ENCODE results near the gene RND3.

The RND3 gene

GRCh38 chr2:150465703-150466569, 21.5 kb downstream of the RND3 start:
- peaks cover 3% of the 10 kb centered on the region; the same call in 1 of the 2 replicates for H3K4me1 ChIP-seq (ENCODE audit: control insufficient read depth, insufficient read depth, low read length)
- no peaks in the 10 kb centered on the region for H3K9me3 ChIP-seq (ENCODE audit: control insufficient read depth, insufficient read depth, low read depth, low read length)
- H3K36me3 ChIP-seq (ENCODE audit: control insufficient read depth, insufficient read depth, low read length) = peaks cover 29% of the 10 kb centered on the region
- H3K27ac ChIP-seq (ENCODE audit: low read depth, low read length) = no peak overlapping the region
- no peak overlapping the region for H3K4me3 ChIP-seq (ENCODE audit: low read depth, low read length)
- no peak overlapping the region for H3K9ac ChIP-seq (ENCODE audit: low read length)
- H3K27me3 ChIP-seq (ENCODE audit: control insufficient read depth, insufficient read depth, low read length) = no peaks in the 10 kb centered on the region

- no peaks in the 10 kb centered on the region for H3K9me3 ChIP-seq (ENCODE audit: control insufficient read depth, insufficient read depth, low read depth, low read length)
- H3K27ac ChIP-seq (ENCODE audit: low read depth, low read length) = no peak overlapping the region
- no peaks in the 10 kb centered on the region for H3K4me1 ChIP-seq (ENCODE audit: control insufficient read depth, insufficient read depth, low read length)
- H3K27me3 ChIP-seq (ENCODE audit: control insufficient read depth, insufficient read depth, low read length) = no peaks in the 10 kb centered on the region
- H3K36me3 ChIP-seq (ENCODE audit: control insufficient read depth, insufficient read depth, low read length) = peaks cover 19% of the 10 kb centered on the region
- no peak overlapping the region for H3K4me3 ChIP-seq (ENCODE audit: low read depth, low read length)
- no peak overlapping the region for H3K9ac ChIP-seq (ENCODE audit: low read length)
Observed at GRCh38 chr2:150464986-150465385, 22.5 kb downstream of the RND3 start.

- Histone ChIP-seq H3K9ac (ENCODE audit: low read length) (no peak overlapping the region), H3K4me1 (ENCODE audit: control insufficient read depth, insufficient read depth, low read length) (no peaks in the 10 kb centered on the region), H3K36me3 (ENCODE audit: control insufficient read depth, insufficient read depth, low read length) (peaks cover 12% of the 10 kb centered on the region), H3K4me3 (ENCODE audit: low read depth, low read length) (no peak overlapping the region), H3K27me3 (ENCODE audit: control insufficient read depth, insufficient read depth, low read length) (no peaks in the 10 kb centered on the region), H3K27ac (ENCODE audit: low read depth, low read length) (no peak overlapping the region), H3K9me3 (ENCODE audit: control insufficient read depth, insufficient read depth, low read depth, low read length) (no peaks in the 10 kb centered on the region)
Observed at GRCh38 chr2:150464270-150464669, 23.2 kb downstream of the RND3 start.

GRCh38 chr2:150462770-150463169, 24.7 kb downstream of the RND3 start:
- H3K27me3 ChIP-seq (ENCODE audit: control insufficient read depth, insufficient read depth, low read length) = no peaks in the 10 kb centered on the region
- no peak overlapping the region for H3K4me3 ChIP-seq (ENCODE audit: low read depth, low read length)
- no peak overlapping the region for H3K27ac ChIP-seq (ENCODE audit: low read depth, low read length)
- H3K9me3 ChIP-seq (ENCODE audit: control insufficient read depth, insufficient read depth, low read depth, low read length) = no peaks in the 10 kb centered on the region
- H3K36me3 ChIP-seq (ENCODE audit: control insufficient read depth, insufficient read depth, low read length) = no peaks in the 10 kb centered on the region
- no peak overlapping the region for H3K9ac ChIP-seq (ENCODE audit: low read length)
- no peaks in the 10 kb centered on the region for H3K4me1 ChIP-seq (ENCODE audit: control insufficient read depth, insufficient read depth, low read length)

GRCh38 chr2:150459281-150459680, 28.2 kb downstream of the RND3 start:
- Histone ChIP-seq H3K9me3 (ENCODE audit: control insufficient read depth, insufficient read depth, low read depth, low read length) (no peaks in the 10 kb centered on the region), H3K36me3 (ENCODE audit: control insufficient read depth, insufficient read depth, low read length) (no peaks in the 10 kb centered on the region), H3K27me3 (ENCODE audit: control insufficient read depth, insufficient read depth, low read length) (no peaks in the 10 kb centered on the region), H3K27ac (ENCODE audit: low read depth, low read length) (no peak overlapping the region), H3K9ac (ENCODE audit: low read length) (no peak overlapping the region), H3K4me1 (ENCODE audit: control insufficient read depth, insufficient read depth, low read length) (no peaks in the 10 kb centered on the region), H3K4me3 (ENCODE audit: low read depth, low read length) (no peak overlapping the region)

GRCh38 chr2:150450765-150451164, 36.7 kb downstream of the RND3 start:
- H3K4me3 ChIP-seq (ENCODE audit: low read depth, low read length) = no peak overlapping the region
- H3K27ac ChIP-seq (ENCODE audit: low read depth, low read length) = no peak overlapping the region
- no peaks in the 10 kb centered on the region for H3K36me3 ChIP-seq (ENCODE audit: control insufficient read depth, insufficient read depth, low read length)
- H3K4me1 ChIP-seq (ENCODE audit: control insufficient read depth, insufficient read depth, low read length) = no peaks in the 10 kb centered on the region
- H3K9me3 ChIP-seq (ENCODE audit: control insufficient read depth, insufficient read depth, low read depth, low read length) = no peaks in the 10 kb centered on the region
- H3K9ac ChIP-seq (ENCODE audit: low read length) = no peak overlapping the region
- H3K27me3 ChIP-seq (ENCODE audit: control insufficient read depth, insufficient read depth, low read length) = no peaks in the 10 kb centered on the region

GRCh38 chr2:150449856-150450255, 37.6 kb downstream of the RND3 start:
- no peak overlapping the region for H3K27ac ChIP-seq (ENCODE audit: low read depth, low read length)
- no peaks in the 10 kb centered on the region for H3K9me3 ChIP-seq (ENCODE audit: control insufficient read depth, insufficient read depth, low read depth, low read length)
- H3K4me3 ChIP-seq (ENCODE audit: low read depth, low read length) = no peak overlapping the region
- H3K9ac ChIP-seq (ENCODE audit: low read length) = no peak overlapping the region
- no peaks in the 10 kb centered on the region for H3K36me3 ChIP-seq (ENCODE audit: control insufficient read depth, insufficient read depth, low read length)
- no peaks in the 10 kb centered on the region for H3K27me3 ChIP-seq (ENCODE audit: control insufficient read depth, insufficient read depth, low read length)
- no peaks in the 10 kb centered on the region for H3K4me1 ChIP-seq (ENCODE audit: control insufficient read depth, insufficient read depth, low read length)

- Histone ChIP-seq H3K9ac (ENCODE audit: low read length) (no peak overlapping the region), H3K4me3 (ENCODE audit: low read depth, low read length) (no peak overlapping the region), H3K4me1 (ENCODE audit: control insufficient read depth, insufficient read depth, low read length) (no peaks in the 10 kb centered on the region), H3K27ac (ENCODE audit: low read depth, low read length) (no peak overlapping the region), H3K9me3 (ENCODE audit: control insufficient read depth, insufficient read depth, low read depth, low read length) (no peaks in the 10 kb centered on the region), H3K36me3 (ENCODE audit: control insufficient read depth, insufficient read depth, low read length) (no peaks in the 10 kb centered on the region), H3K27me3 (ENCODE audit: control insufficient read depth, insufficient read depth, low read length) (no peaks in the 10 kb centered on the region)
Observed at GRCh38 chr2:150445398-150445797, 42.1 kb downstream of the RND3 start.

- Histone ChIP-seq H3K36me3 (ENCODE audit: control insufficient read depth, insufficient read depth, low read length) (no peaks in the 10 kb centered on the region), H3K4me1 (ENCODE audit: control insufficient read depth, insufficient read depth, low read length) (no peaks in the 10 kb centered on the region), H3K27me3 (ENCODE audit: control insufficient read depth, insufficient read depth, low read length) (no peaks in the 10 kb centered on the region), H3K9me3 (ENCODE audit: control insufficient read depth, insufficient read depth, low read depth, low read length) (no peaks in the 10 kb centered on the region), H3K27ac (ENCODE audit: low read depth, low read length) (no peak overlapping the region), H3K9ac (ENCODE audit: low read length) (no peak overlapping the region), H3K4me3 (ENCODE audit: low read depth, low read length) (no peak overlapping the region)
Observed at GRCh38 chr2:150442484-150442883, 45.0 kb downstream of the RND3 start.

GRCh38 chr2:150441784-150442183, 45.7 kb downstream of the RND3 start:
- H3K36me3 ChIP-seq (ENCODE audit: control insufficient read depth, insufficient read depth, low read length) = no peaks in the 10 kb centered on the region
- H3K27ac ChIP-seq (ENCODE audit: low read depth, low read length) = no peak overlapping the region
- H3K4me3 ChIP-seq (ENCODE audit: low read depth, low read length) = no peak overlapping the region
- no peaks in the 10 kb centered on the region for H3K27me3 ChIP-seq (ENCODE audit: control insufficient read depth, insufficient read depth, low read length)
- no peak overlapping the region for H3K9ac ChIP-seq (ENCODE audit: low read length)
- peaks cover under 1% of the 10 kb centered on the region; the same call in 1 of the 2 replicates for H3K9me3 ChIP-seq (ENCODE audit: control insufficient read depth, insufficient read depth, low read depth, low read length)
- H3K4me1 ChIP-seq (ENCODE audit: control insufficient read depth, insufficient read depth, low read length) = no peaks in the 10 kb centered on the region

- no peaks in the 10 kb centered on the region for H3K27me3 ChIP-seq (ENCODE audit: control insufficient read depth, insufficient read depth, low read length)
- no peak overlapping the region for H3K9ac ChIP-seq (ENCODE audit: low read length)
- H3K4me1 ChIP-seq (ENCODE audit: control insufficient read depth, insufficient read depth, low read length) = no peaks in the 10 kb centered on the region
- no peaks in the 10 kb centered on the region for H3K36me3 ChIP-seq (ENCODE audit: control insufficient read depth, insufficient read depth, low read length)
- H3K4me3 ChIP-seq (ENCODE audit: low read depth, low read length) = no peak overlapping the region
- H3K27ac ChIP-seq (ENCODE audit: low read depth, low read length) = no peak overlapping the region
- peaks cover 4% of the 10 kb centered on the region; the same call in 1 of the 2 replicates for H3K9me3 ChIP-seq (ENCODE audit: control insufficient read depth, insufficient read depth, low read depth, low read length)
Observed at GRCh38 chr2:150441226-150441625, 46.2 kb downstream of the RND3 start.

All from HUES6 (cell line).